AG09319 (cell line): ENCODE data around the gene TRIM36.

Experiments used
- DNase-seq: peaks from one replicate; pipeline ENCODE4 v3.0.0-alpha.2; 2010; ENCODE audit warnings: low read depth; ENCODE audit errors: extremely low read depth
- TF ChIP-seq, protein P1 (sequence below): IDR thresholded peaks from 2 replicates; pipeline ENCODE4 v1.5.1; 2011; ENCODE audit warnings: low read depth, mild to moderate bottlenecking, inconsistent platforms, low read length, moderate library complexity

Gene TRIM36

DNA sequence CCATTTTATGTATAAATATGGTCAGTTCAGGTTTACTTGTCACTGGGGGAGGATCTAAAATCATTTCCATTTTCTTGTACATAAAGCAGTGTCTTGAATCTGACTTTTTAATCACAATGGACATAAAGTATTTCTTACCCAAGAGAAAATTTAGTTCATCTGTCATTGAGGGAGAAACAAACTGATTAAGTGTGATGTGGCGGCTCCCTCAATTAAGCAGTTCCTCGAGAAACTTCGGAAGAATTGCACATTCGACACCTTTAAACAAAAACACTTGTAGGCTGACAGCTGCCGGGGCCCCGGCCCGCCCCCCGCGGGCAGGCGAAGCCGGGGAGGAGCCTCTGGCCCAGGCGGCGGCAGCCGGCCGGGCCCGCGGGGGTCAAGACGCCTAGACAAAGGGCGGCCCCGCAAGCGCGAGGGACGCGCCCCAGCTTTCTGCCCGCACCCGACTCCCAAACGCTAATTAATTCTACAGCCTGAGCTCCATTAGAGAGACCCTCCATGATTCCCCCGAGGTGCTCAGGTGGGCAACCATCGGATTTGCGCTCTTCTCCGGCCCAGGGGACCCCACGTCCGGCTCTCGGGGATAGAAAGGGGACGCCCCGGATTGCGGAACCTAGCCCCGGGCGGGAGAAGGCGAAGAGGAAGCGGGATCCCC, 750 bp downstream of the TRIM36 start:
- TF ChIP-seq, protein P1, sequence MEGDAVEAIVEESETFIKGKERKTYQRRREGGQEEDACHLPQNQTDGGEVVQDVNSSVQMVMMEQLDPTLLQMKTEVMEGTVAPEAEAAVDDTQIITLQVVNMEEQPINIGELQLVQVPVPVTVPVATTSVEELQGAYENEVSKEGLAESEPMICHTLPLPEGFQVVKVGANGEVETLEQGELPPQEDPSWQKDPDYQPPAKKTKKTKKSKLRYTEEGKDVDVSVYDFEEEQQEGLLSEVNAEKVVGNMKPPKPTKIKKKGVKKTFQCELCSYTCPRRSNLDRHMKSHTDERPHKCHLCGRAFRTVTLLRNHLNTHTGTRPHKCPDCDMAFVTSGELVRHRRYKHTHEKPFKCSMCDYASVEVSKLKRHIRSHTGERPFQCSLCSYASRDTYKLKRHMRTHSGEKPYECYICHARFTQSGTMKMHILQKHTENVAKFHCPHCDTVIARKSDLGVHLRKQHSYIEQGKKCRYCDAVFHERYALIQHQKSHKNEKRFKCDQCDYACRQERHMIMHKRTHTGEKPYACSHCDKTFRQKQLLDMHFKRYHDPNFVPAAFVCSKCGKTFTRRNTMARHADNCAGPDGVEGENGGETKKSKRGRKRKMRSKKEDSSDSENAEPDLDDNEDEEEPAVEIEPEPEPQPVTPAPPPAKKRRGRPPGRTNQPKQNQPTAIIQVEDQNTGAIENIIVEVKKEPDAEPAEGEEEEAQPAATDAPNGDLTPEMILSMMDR = no peak
- no peak for DNase-seq

GRCh38 chr5:115166744-115167393, 2.8 kb downstream of the TRIM36 start:
- TF ChIP-seq, protein P1 = no peak
- DNase-seq = no peak

DNA sequence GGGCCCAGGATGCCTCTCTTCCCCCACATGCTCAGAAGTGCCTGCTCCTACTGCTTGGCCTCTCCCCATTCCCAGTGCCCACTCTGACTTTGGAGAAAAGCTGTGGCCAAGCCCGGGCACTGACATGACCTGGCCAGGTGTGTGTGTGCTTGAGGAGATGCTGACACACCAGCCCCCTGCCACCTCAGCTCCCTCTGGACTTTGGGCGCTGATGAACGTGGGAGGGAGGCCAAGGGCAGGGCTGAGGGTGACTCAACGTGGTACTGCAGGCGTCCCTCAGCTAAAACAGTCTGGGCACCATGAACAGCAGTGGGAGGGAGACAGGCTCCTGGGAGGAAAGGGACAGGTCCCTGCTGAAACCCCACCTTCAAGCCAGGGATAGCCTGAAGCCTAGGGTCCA, 3.9 kb downstream of the TRIM36 start:
- DNase-seq = no peak
- TF ChIP-seq, protein P1 = no peak

GRCh38 chr5:115160975-115161475, 8.7 kb downstream of the TRIM36 start:
- TF ChIP-seq, protein P1 = no peak
- no peak for DNase-seq

DNA sequence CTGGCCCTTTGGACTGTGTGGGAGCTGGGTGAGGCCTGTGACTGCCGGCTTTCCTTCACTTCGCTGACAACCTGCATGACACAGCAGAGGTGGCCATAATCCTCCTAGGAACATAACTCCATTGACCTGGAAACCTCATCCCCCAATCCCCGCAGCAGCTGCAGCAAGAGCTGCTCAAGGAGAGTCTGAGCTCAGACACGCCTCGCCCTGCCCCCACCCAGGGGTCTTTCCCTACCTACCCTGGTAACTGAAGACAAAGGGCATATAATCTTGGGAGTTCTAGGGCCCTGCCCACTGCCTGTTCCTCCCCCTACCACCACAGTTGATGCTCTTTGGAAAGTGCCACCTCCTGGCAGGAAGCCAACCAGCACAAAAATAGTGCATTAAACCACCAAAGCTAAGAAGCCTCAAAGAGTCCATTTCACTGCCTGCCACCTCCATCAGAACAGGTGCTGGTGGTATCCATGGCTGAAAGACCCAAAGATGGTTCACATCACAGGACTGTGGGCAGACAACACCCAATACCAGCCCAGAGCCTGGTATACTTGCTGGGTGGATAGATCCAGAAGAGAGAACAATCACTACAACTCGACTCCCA, 18.4 kb downstream of the TRIM36 start:
- DNase-seq = no peak
- TF ChIP-seq, protein P1 = no peak

- TF ChIP-seq, protein P1 = no peak
- DNase-seq = no peak
These were observed 19.2 kb downstream of the TRIM36 start for GRCh38 chr5:115150512-115150911.

- TF ChIP-seq, protein P1 = no peak
- DNase-seq = no peak
These were observed 22.7 kb downstream of the TRIM36 start for GRCh38 chr5:115147052-115147451.
